HG03565 (cell line): Measurements from ENCODE around the gene TMEFF1.
A peak's percentile ranks its signal among the peaks of the same experiment; 100 is the strongest.

Experiments
- ATAC-seq: cut with Tn5 transposase; IDR thresholded peaks from one replicate; pipeline ENCODE4 v1.9.1; 2021; ENCODE audit warnings: mild to moderate bottlenecking, moderate library complexity; ENCODE audit not compliant: unreplicated experiment

TMEFF1 gene

DNA sequence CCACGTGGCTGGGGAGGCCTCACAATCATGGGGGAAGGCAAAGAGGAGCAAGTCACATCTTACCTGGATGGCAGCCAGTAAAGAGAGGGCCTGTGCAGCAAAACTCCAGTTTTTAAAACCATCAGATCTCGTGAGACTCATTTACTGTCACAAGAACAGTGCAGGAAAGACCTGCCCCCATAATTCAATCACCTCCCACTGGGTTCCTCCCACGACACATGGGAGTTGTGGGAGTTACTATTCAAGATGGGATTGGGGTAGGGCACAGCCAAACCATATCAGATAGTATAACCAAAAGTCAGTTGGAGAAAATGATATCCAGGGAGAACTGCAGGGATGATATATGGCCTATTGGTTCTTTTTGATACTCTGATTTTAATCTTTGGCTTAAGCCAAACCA lies 94.9 kb downstream of the TMEFF1 start:
- ATAC-seq: no peak

- ATAC-seq: no peak
Observed at GRCh38 chr9:100573655-100574260, 100.8 kb downstream of the TMEFF1 start.

- ATAC-seq: no peak
Observed at GRCh38 chr9:100575006-100575405, 102.1 kb downstream of the TMEFF1 start.

DNA sequence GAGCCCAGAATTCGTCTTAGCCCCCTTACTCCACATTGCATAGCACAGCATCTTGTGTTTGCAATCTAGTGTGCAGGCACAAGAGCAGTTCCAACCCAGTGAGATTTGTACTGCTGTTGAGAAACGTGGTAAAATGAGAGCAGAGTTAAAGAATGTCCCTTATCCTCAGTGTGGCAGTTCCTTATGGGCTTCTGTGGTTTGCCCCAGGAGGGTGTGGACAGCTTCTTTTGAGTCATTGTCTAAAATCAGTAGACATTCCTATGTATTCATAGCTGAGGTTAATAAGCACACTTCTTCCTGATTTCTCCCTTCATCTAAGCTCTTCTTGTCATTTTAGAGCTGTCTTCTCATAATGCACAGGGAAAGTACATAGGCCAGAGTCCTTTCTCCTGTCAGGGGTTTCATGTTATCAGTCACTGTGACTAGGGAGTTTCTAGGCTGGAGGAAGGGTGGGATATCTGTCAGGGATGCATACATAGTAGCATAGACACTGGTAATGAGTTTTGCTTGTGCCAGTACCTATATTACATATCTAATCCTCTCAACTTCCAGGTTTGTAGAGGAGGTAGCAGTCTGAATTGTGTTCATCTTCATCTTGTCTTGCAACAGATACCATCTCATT lies 102.9 kb downstream of the TMEFF1 start:
- no peak for ATAC-seq

GRCh38 chr9:100577776-100578448 lies 105.0 kb downstream of the TMEFF1 start, which contains the start of gene CAVIN4:
TSS of gene CAVIN4 (plus strand) at chr9:100578079. CDS start at chr9:100578144, 65 bp downstream.
- no peak for ATAC-seq

DNA sequence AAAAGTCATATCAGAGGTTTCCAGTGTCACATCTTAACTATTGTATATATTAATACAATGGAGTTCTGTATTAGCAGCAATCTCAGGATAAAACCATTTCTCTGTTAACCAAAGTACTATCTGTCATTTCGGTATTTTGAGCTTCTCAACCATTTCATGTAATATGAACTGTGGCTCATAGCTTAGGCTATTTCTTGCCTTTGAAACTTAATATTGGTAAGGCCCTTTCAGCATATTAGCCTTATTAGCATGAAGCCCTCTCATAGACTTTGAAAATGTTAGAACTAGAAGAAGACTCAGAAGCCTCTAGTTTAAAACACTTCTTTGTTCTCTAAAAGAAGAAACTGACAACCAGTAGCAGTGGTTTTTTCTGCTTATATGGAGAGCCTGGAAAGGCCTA lies 105.7 kb downstream of the TMEFF1 start:
- ATAC-seq: no peak

GRCh38 chr9:100579665-100580064 lies 106.7 kb downstream of the TMEFF1 start:
- no peak for ATAC-seq

GRCh38 chr9:100580257-100580656 lies 107.3 kb downstream of the TMEFF1 start:
- ATAC-seq: no peak

DNA sequence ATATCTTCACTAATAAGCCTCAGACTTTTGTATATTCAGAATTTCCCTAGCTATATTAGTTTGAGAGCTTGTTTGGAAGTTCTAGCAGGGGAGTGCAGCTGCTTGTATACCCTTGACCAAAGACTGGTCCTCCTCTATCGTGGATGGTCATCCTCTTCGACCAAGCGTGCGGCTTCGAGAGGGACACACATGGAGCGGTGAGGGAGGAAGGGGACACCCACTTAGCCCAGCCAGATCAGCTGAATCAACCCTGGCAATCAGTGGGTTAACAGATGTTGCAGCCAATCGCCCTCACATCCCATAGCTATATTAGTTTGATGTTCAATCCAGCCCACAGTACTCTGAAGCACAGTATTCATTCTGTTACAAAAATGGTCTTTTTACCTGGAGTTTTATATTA lies 108.1 kb downstream of the TMEFF1 start:
- no peak for ATAC-seq

- no peak for ATAC-seq
Observed at GRCh38 chr9:100581661-100582060, 108.7 kb downstream of the TMEFF1 start.

DNA sequence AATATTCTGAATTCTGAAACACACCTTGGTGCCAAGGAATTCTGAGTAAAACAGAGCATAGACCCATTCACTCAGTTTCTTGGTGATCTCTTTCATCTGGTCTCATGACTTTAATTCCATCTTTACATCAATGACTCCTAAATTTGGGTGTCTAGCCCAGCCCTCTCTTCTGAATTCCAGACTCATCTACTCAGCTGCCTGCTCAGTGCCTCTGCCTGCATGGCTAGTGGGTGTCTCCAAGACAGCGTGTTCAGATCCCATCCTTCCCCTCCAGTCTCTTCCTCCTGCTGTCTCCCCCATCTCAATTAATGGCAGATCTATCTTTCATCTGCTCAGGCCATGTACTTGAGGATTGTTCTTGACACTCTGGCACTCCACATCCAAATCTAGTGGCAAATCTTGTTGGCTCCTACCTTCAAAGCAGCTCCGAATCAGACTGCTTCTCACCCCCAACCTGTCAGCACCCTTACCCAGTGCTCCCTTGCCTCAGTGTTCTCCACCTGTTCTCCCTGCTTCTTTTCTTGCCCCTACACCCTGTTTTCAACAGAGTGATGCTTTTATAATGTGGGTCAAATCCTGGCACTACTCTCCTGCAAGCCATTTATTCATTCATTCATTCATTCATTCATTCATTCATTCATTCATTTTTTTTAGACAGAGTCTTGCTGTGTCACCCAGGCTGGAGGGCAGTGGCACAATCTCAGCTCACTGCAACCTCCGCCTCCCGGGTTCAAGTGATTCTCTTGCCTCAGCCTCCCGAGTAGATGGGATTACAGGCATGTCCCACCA lies 110.3 kb downstream of the TMEFF1 start:
- ATAC-seq: no peak

DNA sequence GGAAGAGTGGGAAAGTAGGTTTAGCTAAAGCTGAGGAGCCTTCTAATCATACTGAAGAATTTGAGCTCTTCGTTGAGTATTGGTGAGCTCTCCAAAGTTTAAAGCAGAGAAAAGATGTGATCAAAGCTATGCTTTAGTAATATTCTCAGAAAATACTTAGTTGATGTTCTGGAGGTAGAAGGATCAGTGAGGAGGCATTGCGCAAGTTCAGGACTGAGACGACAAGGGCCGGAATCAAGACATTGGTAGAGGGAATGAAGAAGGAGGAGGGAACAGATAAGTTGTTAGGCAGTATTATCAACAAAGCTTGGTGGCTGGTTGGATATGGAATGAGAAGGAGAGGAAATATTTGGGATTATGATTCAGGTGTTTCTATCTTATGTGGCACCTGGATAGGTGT lies 112.0 kb downstream of the TMEFF1 start:
- no peak for ATAC-seq

- ATAC-seq: no peak
Observed at GRCh38 chr9:100586093-100586492, 113.1 kb downstream of the TMEFF1 start.

DNA sequence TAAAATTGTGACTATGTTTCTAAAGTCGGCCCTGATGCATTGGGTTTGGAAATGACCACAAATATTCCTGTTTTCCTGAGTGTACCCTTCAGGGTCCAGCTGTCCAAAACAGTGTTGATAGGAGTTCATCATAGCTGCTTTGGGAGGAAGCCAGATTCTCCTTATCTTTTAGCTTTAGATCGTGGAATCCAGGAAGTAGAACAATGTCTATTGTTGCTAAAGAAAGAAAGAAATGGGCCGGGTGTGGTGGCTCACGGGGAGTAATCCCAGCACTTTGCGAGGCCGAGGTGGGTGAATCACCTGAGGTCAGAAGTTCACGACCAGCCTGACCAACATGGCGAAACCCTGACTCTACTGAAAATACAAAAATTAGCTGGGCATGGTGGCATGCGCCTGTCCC lies 114.4 kb downstream of the TMEFF1 start:
- no peak for ATAC-seq

DNA sequence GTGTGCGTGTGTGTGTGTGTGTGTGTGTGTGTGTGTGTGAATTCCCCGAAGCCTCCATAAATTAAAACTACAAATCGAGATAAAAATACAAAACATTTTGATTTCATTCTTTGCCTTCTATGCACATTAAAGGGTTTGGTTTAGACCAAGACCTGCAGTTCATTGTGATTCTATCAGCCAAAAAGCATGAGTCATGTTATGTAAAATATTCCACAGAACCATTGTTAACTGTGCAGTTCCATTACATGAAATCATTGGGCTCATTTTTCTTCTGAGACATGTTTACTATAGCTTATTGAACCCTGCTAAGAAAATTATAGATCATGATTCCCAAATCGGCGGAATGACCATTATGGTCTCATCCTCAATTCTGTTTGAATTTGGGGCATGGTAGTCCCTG lies 116.6 kb downstream of the TMEFF1 start:
- ATAC-seq: no peak

DNA sequence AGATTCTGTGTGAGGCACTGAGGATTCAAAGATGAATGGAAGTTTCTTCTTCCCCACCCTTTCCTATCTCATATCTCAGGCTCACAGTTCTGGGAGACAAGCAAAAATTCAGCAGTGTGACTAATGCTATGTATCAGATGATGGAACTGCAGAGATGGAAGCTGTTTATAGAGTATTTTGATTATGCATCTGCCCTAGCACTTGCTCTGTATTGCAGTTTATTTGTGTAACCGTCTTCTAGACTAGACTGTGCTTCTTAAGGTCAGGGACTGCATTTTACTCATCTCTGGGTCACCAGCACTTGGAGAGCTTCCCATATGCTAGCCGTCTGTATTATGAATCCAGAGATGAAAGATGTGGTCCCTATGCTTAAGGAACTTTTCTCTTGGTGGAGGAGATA lies 117.5 kb downstream of the TMEFF1 start:
- no peak for ATAC-seq

GRCh38 chr9:100591139-100591538 lies 118.2 kb downstream of the TMEFF1 start:
- ATAC-seq: no peak

GRCh38 chr9:100591639-100592412 lies 118.9 kb downstream of the TMEFF1 start:
- no peak for ATAC-seq

DNA sequence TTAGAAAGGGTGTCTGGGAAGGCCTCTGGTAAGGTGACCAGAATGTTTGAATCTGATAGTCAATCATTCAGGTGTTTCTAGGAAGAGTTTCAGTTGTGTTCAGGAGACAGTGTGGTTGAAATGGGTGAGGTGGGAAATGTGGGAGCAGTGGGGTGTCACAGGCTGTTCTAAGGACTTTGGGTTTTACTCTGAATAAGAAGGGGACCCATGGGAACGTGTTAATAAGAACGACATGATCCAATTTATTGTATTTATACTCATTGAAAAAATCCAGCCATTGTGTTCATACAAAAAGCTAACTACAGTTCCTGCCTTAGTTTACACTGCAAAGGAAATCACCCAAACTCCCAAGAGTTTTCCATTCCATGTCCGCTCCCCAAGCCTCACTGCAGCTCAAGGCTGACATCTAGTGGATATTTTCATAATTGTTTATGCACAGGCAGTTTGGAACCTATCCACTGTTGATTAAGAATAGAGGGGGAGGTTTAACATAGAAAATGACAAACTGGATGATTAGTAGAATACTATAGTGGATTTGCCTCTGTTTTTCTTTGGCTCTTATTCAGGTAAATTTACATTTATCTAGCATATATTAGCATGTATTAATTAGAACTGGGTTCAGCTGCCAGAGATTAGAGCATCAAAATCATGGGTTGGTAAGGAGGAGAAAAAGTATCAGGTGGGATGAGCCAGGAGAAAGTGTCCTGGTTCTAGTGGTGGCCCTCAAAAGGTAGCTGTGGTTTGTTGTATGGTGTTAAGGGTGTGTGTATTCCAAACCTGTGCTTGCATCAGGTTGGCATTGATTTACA lies 122.6 kb downstream of the TMEFF1 start:
- peak; percentile 38 for ATAC-seq

DNA sequence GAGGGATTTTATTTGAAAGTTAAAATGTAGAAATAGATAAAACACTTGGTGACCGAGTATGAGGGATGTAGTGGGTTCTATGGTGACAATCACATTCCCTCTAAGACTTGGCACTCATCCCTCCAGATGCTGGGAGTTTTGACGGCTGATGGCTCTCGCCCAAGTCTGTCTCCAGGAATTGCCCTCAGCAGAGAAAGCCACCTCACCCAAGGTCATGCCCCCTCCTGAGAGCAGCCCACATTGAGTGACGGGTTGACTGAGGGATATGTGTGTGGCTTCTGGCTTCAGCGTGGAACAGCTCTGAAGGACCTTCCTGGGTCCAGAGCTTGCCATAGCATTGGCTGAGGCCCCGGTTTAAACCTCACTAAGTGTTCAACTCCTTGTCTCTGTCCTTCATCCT lies 124.3 kb downstream of the TMEFF1 start:
- no peak for ATAC-seq
